Peyer's patch (tissue), 4 donors: Measurements from ENCODE around the gene HINT2. TPM values are rescaled to one million over a fixed set of nuclear protein-coding genes. Genes with fewer than 3 reads are reported as not detected.

Experiments
- DNase-seq, 3 donors: peaks; one replicate each; pipeline ENCODE4 v3.0.0-alpha.2; 2017 to 2019
- H3K27ac ChIP-seq, 4 donors: fragments of 200-600 bp; sonication (generic); one replicate each; pipeline ENCODE4 v1.5.1; 2016 to 2019
- H3K27me3 ChIP-seq, 2 donors: fragments of 200-600 bp; sonication (generic); one replicate each; pipeline ENCODE4 v1.5.1; 2019
- H3K36me3 ChIP-seq, 3 donors: fragments of 200-600 bp; sonication (generic); one replicate each; pipeline ENCODE4 v1.5.1; 2016 to 2019
- H3K4me1 ChIP-seq, 4 donors: fragments of 200-600 bp; sonication (generic); one replicate each; pipeline ENCODE4 v1.5.1; 2016 to 2019
- H3K4me3 ChIP-seq, 4 donors: fragments of 200-600 bp; sonication (generic); 1 replicate in 3 of 4; 2 replicates in 1 of 4; pipeline ENCODE4 v1.5.1; 2016 to 2019; ENCODE audit warnings: mild to moderate bottlenecking in 1 of 4
- H3K9me3 ChIP-seq, 4 donors: fragments of 200-600 bp; sonication (generic); one replicate each; pipeline ENCODE4 v1.5.1; 2016 to 2019; ENCODE audit warnings: mild to moderate bottlenecking in 1 of 4
- POLR2A ChIP-seq, 2 donors: fragments of 450-650 bp; IDR thresholded peaks; one replicate each; pipeline ENCODE4 v1.5.1; 2017; ENCODE audit warnings: antibody characterized with exemption in 2 of 2, mild to moderate bottlenecking in 2 of 2, moderate library complexity in 2 of 2
- total RNA-seq, 4 donors: library from RNA; depleted of rRNA; stranded (reverse); fragments of >200 nt; gene quantifications; one replicate each; pipeline ENCODE4 v1.1.0, GENCODE V29; 2016
- TF ChIP-seq, protein P1 (sequence below), 6 experiments: fragments of 450-650 bp in 4 of 6; fragments of 200-600 bp in 2 of 6; sonication (generic) in 1 of 6; IDR thresholded peaks; one replicate each; pipeline ENCODE4 v1.5.1; 2017 to 2019; ENCODE audit warnings: antibody characterized with exemption in 6 of 6, mild to moderate bottlenecking in 3 of 6, moderate library complexity in 1 of 6

HINT2 gene
- total RNA-seq, 4 donors from 2014 or later = 19.8 to 40.3 (median 28.7) TPM

DNA sequence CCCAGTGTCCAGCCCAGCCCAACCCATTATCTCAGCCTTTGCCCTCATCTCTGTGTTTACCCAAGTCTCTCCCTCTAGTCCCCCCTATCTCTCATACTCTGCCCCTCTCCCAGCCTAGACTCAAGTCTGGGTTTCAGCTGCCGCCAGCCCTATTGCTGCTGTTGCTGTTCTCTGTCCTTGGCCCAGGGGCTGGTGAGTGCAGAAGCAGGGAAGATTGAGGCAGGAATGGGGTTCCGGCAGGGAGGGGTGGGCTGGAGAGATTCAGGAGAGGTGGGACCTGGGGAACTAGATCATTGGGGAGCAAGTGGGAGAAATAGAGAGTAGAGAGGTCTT, 14.9 kb upstream of the HINT2 start:
- Histone ChIP-seq H3K27ac (peak overlapping the region; percentile 88 to 98 (median 96)), H3K4me1 (peaks cover 5 to 18% (median 16%) of the 10 kb centered on the region in 4 donors), H3K4me3 (peak overlapping the region; percentile 63 to 99 (median 82)), H3K9me3 (no peaks in the 10 kb centered on the region), H3K27me3 (no peaks in the 10 kb centered on the region), H3K36me3 (no peaks in the 10 kb centered on the region)
- no peak for TF ChIP-seq POLR2A (IDR thresholded peaks at IDR 0.05)
- TF ChIP-seq, protein P1, sequence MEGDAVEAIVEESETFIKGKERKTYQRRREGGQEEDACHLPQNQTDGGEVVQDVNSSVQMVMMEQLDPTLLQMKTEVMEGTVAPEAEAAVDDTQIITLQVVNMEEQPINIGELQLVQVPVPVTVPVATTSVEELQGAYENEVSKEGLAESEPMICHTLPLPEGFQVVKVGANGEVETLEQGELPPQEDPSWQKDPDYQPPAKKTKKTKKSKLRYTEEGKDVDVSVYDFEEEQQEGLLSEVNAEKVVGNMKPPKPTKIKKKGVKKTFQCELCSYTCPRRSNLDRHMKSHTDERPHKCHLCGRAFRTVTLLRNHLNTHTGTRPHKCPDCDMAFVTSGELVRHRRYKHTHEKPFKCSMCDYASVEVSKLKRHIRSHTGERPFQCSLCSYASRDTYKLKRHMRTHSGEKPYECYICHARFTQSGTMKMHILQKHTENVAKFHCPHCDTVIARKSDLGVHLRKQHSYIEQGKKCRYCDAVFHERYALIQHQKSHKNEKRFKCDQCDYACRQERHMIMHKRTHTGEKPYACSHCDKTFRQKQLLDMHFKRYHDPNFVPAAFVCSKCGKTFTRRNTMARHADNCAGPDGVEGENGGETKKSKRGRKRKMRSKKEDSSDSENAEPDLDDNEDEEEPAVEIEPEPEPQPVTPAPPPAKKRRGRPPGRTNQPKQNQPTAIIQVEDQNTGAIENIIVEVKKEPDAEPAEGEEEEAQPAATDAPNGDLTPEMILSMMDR (IDR thresholded peaks at IDR 0.05) = no peak
- DNase-seq = no peak

DNA sequence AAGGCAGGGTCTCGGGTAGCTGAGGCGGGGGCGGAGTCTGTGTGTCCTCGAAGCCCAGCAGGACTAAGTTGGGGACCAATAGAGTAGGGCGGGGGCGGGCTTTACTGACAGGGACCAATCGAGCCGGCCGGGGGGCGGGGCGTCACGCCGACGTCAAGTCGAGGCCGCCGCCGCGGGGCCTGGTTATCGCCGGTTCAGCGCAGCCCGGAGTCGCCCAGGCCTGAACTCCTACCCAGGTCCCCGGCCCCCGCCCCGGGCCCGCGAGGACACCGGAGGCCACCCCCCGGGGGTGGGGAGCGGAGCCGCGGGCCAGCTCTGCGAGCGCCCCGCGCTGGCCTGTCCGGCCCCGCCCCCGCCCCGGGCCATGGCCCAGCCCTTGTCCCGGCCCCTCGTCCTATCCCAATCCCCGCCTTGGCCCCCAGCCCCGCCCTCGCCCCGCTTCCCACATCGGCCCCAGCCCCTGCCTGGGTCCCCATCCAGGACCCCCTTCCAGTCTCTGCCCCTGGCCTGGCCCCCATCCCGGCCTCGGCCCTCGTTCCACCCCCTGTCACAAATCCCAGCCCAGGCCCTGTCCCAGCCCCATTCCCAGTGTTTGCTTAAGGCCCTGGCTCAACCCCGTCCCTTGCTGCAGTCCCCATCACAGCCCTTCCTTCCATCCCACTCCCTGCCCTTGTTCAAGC, 14.4 kb upstream of the HINT2 start, which contains the start of gene TMEM8B:
Gene TMEM8B (plus strand): TSS at position 145 of the 680 bp plus-strand sequence. CDS start 220 bp downstream, at position 365.
- Histone ChIP-seq H3K27ac (peak within 1 kb of the TSS; percentile 88 to 98 (median 96)), H3K36me3 (no peaks in the 10 kb centered on the region), H3K4me1 (peaks cover 5 to 18% (median 12%) of the 10 kb centered on the region in 4 donors), H3K4me3 (peak within 1 kb of the TSS; percentile 63 to 99 (median 82)), H3K27me3 (no peaks in the 10 kb centered on the region), H3K9me3 (no peaks in the 10 kb centered on the region)
- TF ChIP-seq, protein P1 (IDR thresholded peaks at IDR 0.05) = no peak
- no peak for TF ChIP-seq POLR2A (IDR thresholded peaks at IDR 0.05)
- DNase-seq = peak; percentile 97 to 100 (median 99)

DNA sequence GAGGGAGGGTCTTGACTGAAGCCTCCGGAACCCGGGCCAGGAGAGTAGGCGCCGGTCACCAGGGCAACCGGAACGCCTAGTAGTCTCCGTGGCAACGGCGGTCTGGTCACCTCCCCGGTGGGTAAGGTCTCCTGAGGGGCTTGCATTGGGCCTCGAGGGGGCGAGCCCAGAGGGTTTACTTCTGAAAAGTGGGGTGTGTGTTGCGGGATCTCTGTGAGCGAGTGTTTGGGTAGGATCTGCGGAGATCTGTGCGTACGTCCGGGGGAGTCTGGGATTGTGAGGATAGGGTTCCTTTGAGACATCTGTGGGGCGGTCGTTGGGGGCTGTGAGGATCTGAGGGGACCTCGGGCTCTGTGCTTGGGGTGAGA, 13.9 kb upstream of the HINT2 start, which contains the start of gene FAM221B:
Gene FAM221B (minus strand): TSS at position 17 of the 368 bp plus-strand sequence. CDS start 2,571 bp downstream, outside the sequence.
- peaks cover 5 to 18% (median 7%) of the 10 kb centered on the region in 4 donors for H3K4me1 ChIP-seq
- H3K9me3 ChIP-seq = no peaks in the 10 kb centered on the region
- H3K4me3 ChIP-seq = peak within 1 kb of the TSS; percentile 63 to 99 (median 82)
- no peaks in the 10 kb centered on the region for H3K36me3 ChIP-seq
- peak within 1 kb of the TSS; percentile 88 to 98 (median 96) for H3K27ac ChIP-seq
- H3K27me3 ChIP-seq = no peaks in the 10 kb centered on the region
- peak in 1 of 3 donors; percentile 66 for DNase-seq
- TF ChIP-seq, protein P1 (IDR thresholded peaks at IDR 0.05) = no peak
- TF ChIP-seq POLR2A (IDR thresholded peaks at IDR 0.05) = no peak

DNA sequence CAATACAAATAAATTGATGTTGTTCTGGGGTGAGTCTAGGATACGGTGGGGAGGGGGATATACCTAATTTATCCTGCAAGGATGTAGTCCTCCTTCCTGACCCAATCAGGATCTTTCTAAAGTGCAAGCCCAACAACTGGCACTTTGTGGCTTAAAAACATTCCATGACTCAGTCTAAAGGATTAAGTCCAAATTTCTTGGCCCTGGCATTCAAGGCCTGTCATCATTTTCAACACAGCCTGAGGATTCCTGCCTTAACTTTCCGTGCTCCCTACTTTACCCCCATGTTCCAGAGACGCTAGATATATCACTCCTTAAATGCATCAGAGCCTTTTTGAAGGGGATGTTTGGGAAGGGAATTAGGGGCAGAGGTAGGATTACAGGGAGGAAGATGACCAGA, 12.6 kb upstream of the HINT2 start:
- Histone ChIP-seq H3K27me3 (no peaks in the 10 kb centered on the region), H3K9me3 (no peaks in the 10 kb centered on the region), H3K4me1 (peaks cover 0 to 12% (median 5%) of the 10 kb centered on the region in 4 donors), H3K4me3 (no peak overlapping the region), H3K27ac (no peak overlapping the region), H3K36me3 (no peaks in the 10 kb centered on the region)
- TF ChIP-seq POLR2A (IDR thresholded peaks at IDR 0.05) = no peak
- TF ChIP-seq, protein P1 (IDR thresholded peaks at IDR 0.05) = no peak
- no peak for DNase-seq

DNA sequence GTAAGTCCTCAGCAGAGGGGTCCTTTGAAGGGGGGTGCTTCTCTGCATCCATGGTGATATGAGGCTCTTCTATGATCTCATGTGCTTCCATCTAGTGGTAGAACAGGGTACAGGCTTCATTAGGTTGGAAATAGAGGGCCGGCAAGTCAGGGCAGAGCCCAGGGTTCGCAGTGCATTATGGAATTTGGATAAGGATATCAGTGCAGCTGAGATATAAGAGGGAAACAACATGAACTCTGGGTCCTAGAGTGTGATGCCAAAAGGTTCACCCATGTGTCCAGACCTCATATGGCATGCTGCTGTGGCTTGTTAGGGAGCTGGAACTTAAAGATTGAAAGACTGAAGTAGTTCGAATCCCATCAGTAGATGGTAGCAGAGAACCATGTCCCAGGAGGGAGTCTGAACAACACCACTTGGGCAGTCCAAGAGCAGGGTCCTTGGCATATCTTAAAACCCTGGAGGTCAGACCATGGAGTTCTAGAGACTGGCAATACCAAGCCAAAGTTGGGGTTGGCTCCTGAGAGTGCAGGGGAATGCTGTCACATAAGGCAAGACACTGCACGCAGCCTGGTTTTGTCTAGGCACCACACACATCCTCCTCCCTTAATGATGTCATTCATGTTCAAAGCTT, 11.3 kb upstream of the HINT2 start:
- Histone ChIP-seq H3K4me3 (no peak overlapping the region), H3K27me3 (no peaks in the 10 kb centered on the region), H3K27ac (no peak overlapping the region), H3K9me3 (no peaks in the 10 kb centered on the region), H3K36me3 (no peaks in the 10 kb centered on the region), H3K4me1 (peaks cover 0 to 12% (median 5%) of the 10 kb centered on the region in 4 donors)
- TF ChIP-seq, protein P1 (IDR thresholded peaks at IDR 0.05) = peak; percentile 65 to 86 (median 78)
- no peak for TF ChIP-seq POLR2A (IDR thresholded peaks at IDR 0.05)
- peak in 1 of 3 donors; percentile 58 for DNase-seq
